C4-2B (cell line): Measurements from ENCODE around the gene RALBP1.

ENCODE experiments used
- H3K27ac ChIP-seq: fragments of 450-650 bp; 2 replicates; pipeline ENCODE4 v1.5.1; 2017
- ZFX ChIP-seq: fragments of 450-650 bp; IDR thresholded peaks from 2 replicates; pipeline ENCODE4 v1.6.1; 2017
- TF ChIP-seq, protein P1 (sequence below): fragments of 450-650 bp; conservative IDR thresholded peaks from 2 replicates; pipeline ENCODE4 v1.5.1; 2017; ENCODE audit warnings: mild to moderate bottlenecking

The RALBP1 gene

GRCh38 chr18:9466127-9466526, 9.2 kb upstream of the RALBP1 start:
- no peak overlapping the region for H3K27ac ChIP-seq
- TF ChIP-seq, protein P1, sequence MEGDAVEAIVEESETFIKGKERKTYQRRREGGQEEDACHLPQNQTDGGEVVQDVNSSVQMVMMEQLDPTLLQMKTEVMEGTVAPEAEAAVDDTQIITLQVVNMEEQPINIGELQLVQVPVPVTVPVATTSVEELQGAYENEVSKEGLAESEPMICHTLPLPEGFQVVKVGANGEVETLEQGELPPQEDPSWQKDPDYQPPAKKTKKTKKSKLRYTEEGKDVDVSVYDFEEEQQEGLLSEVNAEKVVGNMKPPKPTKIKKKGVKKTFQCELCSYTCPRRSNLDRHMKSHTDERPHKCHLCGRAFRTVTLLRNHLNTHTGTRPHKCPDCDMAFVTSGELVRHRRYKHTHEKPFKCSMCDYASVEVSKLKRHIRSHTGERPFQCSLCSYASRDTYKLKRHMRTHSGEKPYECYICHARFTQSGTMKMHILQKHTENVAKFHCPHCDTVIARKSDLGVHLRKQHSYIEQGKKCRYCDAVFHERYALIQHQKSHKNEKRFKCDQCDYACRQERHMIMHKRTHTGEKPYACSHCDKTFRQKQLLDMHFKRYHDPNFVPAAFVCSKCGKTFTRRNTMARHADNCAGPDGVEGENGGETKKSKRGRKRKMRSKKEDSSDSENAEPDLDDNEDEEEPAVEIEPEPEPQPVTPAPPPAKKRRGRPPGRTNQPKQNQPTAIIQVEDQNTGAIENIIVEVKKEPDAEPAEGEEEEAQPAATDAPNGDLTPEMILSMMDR: no peak
- no peak for TF ChIP-seq ZFX

GRCh38 chr18:9466846-9467245, 8.5 kb upstream of the RALBP1 start:
- no peak for TF ChIP-seq ZFX
- TF ChIP-seq, protein P1: no peak
- H3K27ac ChIP-seq: no peak overlapping the region

DNA sequence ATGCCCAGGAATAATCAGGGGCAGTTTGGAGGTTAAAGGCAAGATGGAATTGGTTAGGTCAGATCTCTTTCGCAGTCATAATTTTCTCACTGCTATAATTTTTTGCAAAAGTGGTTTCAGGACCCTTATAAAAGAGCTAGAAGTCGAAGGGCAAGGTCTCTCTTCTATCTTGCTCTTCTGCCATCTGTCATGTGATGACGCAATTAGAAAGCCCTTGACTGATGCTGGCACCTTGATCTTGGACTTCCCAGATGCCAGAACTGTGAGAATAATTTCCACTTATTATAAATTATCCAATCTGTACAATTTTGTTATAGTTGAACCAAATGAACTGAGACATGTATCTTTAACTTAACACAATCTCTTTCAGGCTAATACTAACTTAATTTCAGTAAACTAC, 6.3 kb upstream of the RALBP1 start:
- no peak for TF ChIP-seq ZFX
- TF ChIP-seq, protein P1: no peak

GRCh38 chr18:9469685-9470084, 5.6 kb upstream of the RALBP1 start:
- TF ChIP-seq, protein P1: no peak
- no peak for TF ChIP-seq ZFX
- H3K27ac ChIP-seq: no peak overlapping the region

More for the DNA sequence above, 6.3 kb upstream of the RALBP1 start:
- no peak overlapping the region for H3K27ac ChIP-seq

GRCh38 chr18:9474108-9474982, 968 bp upstream of the RALBP1 start:
- TF ChIP-seq, protein P1: no peak
- TF ChIP-seq ZFX: peak; percentile 23; the same call in 1 of the 2 replicates

GRCh38 chr18:9475643-9476591, 604 bp downstream of the RALBP1 start:
- TF ChIP-seq, protein P1: no peak
- peak; percentile 31; the same call in 1 of the 2 replicates for TF ChIP-seq ZFX
- H3K27ac ChIP-seq: peak overlapping the region; percentile 86

More at GRCh38 chr18:9474108-9474982, 968 bp upstream of the RALBP1 start:
- peak overlapping the region; percentile 86 for H3K27ac ChIP-seq

GRCh38 chr18:9476949-9477348, 1.6 kb downstream of the RALBP1 start:
- H3K27ac ChIP-seq: peak overlapping the region; percentile 37
